ENCODE results near the gene LRRC4C.

Gene LRRC4C

GRCh38 chr11:40381481-40381880, 1078.0 kb downstream of the LRRC4C start:
- no peak for TF ChIP-seq CTCF (IDR thresholded peaks at IDR 0.05; ENCODE audit: low read depth, low read length)
- no peak overlapping the region for H3K4me3 ChIP-seq (ENCODE audit: low read depth, low read length)

DNA sequence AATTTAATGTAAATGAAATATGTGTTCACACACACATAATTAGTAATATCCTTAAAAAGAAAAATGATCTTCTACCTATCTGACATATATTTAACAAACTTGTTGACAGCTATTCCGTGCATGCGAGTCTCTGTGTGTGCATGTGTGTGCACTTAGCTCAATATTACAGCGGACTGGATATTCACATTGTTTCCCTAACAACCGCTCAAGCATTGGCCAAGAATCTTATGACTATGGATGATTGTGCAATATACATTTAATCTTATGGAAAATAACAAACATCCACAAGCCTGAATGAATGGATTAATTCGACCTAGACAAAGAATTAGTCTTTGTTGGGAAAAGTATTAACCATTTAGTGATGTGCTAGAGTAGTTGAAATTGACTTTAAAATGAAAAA, 1078.6 kb downstream of the LRRC4C start:
- no peak overlapping the region for H3K4me3 ChIP-seq (ENCODE audit: low read depth, low read length)
- TF ChIP-seq CTCF (IDR thresholded peaks at IDR 0.05; ENCODE audit: low read depth, low read length), result no peak

DNA sequence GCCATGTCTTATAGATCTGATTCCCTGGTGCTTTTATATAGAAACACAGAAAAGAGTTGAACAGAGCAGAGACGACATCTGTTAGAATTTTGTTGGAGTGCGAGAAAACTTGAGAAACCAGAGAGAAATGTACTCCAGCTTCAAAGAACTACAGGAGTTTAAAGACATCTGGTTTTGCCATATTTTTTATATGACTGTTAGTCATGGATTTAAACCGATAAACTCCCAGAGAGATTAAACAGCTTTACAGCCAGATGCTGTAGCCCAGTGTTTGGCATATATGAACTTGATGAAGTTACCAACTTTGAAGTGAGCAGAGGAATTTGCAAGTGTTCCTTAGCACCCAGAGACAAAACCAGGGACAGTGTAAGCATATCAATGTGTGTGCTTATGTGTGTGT, 1083.1 kb downstream of the LRRC4C start:
- no peak overlapping the region for H3K4me3 ChIP-seq (ENCODE audit: low read depth, low read length)
- TF ChIP-seq CTCF (IDR thresholded peaks at IDR 0.05; ENCODE audit: low read depth, low read length), result no peak

DNA sequence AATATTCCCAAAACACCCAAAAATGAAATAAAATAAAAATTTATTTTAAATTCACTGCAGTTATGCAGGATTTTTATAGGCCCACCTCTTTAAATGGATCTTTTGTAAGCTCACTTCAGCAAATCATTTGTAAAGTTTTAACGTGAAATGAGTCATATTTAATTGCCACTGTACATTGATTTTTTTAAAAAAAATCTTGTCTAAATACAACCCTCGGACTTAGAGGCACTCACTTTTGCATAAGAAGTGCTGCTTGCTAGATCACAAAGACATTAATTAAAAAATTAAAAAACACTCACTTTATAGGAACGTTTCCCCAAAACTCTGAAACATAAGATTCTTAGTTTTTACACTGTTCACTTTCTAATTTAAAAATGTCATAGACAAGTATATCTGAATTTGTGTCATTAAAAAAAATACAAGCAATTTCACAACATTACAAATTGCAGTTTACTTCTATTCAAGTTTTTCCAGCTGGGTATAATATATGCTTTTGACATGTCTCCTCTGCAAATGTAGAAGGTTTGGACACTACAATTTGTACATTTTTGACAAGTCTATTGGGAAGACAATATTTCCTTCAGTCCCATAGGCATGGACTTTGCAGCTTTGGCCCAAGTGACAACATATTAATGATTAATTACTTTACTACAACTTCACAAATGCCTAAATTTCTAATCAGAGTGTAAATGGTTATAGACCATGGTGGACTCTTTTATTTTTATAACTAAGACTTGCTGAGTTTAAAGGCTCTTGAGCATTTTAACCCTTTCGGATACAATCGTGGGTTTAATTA, 1088.4 kb downstream of the LRRC4C start:
- H3K4me3 ChIP-seq (ENCODE audit: low read depth, low read length), result no peak overlapping the region
- no peak for TF ChIP-seq CTCF (IDR thresholded peaks at IDR 0.05; ENCODE audit: low read depth, low read length)

DNA sequence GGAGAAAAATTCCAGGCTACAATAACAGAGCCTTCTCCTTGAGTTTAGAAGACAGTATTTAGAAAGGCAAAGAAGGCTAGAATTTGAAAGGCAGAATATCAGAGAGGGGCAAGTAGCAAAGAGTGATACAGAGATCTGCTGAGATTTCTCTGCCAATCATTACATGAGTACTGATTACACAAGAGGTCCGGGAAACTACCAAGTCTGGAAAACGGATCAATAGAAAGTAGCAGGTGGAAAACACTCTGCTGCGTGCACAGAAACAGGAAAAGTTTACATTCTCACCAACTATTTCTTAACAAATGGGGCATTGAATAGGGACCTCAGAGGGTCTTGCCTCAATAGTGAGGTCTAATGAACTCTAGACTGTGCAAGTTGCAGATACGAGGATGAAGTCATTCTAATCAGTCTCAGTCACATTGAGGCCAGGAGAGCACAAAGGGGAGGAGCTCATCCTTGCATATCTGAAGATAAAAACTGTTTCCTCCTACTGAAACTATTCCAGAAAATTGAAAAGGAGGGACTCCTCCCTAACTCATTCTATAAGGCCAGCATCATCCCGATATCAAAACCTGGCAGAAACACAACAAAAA, 1099.2 kb downstream of the LRRC4C start:
- H3K4me3 ChIP-seq (ENCODE audit: low read depth, low read length), result no peak overlapping the region
- no peak for TF ChIP-seq CTCF (IDR thresholded peaks at IDR 0.05; ENCODE audit: low read depth, low read length)

GRCh38 chr11:40354121-40354520, 1105.3 kb downstream of the LRRC4C start:
- TF ChIP-seq CTCF (IDR thresholded peaks at IDR 0.05; ENCODE audit: low read depth, low read length), result no peak
- no peak overlapping the region for H3K4me3 ChIP-seq (ENCODE audit: low read depth, low read length)

GRCh38 chr11:40340911-40341310, 1118.5 kb downstream of the LRRC4C start:
- H3K4me3 ChIP-seq (ENCODE audit: low read depth, low read length), result no peak overlapping the region
- no peak for TF ChIP-seq CTCF (IDR thresholded peaks at IDR 0.05; ENCODE audit: low read depth, low read length)

All from WI38 (cell line).